Fibroblast of upper back skin (primary cell): ENCODE data around the gene UNC5A.
A peak's percentile ranks its signal among the peaks of the same experiment; 100 is the strongest.

Source experiments
- DNase-seq: peaks from one replicate; pipeline ENCODE4 v3.0.0-alpha.2; 2013

The UNC5A gene

DNA sequence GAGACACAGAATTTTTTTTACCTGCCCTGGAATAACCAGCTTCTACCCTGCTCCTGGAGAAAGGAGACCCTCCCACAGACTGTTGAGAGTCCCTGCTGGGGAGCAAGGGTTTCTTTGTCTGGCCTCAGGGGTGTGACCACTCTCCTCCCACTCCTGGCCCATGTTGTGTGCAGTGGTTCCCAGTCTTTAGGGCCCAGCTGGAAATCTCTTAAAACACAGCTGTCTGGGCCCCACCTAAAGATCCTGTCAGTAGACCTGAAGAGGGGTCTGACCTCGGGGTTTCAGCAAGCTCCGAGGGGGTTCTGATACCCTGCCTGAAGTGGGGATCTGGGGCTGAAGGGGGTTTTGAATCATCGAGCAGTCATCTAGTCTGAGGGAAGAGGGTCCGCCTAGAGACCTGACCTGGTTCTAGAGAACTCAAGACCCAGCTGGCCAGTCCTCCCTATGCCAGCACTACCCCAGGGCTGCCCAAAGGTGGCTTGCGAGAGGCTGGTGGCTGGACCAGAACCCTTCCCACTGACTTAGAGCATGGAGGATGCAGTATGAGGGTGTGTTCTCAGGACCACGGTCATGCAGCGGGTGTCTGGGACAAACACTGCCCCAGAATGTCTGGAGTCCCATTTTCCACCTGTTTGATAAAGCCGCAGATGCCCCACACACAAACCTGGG, 8.1 kb upstream of the UNC5A start:
- DNase-seq: no peak

GRCh38 chr5:176803068-176803942, 7.1 kb upstream of the UNC5A start:
- no peak for DNase-seq

- DNase-seq: peak; percentile 17
Observed at GRCh38 chr5:176803943-176804498, 6.3 kb upstream of the UNC5A start.

DNA sequence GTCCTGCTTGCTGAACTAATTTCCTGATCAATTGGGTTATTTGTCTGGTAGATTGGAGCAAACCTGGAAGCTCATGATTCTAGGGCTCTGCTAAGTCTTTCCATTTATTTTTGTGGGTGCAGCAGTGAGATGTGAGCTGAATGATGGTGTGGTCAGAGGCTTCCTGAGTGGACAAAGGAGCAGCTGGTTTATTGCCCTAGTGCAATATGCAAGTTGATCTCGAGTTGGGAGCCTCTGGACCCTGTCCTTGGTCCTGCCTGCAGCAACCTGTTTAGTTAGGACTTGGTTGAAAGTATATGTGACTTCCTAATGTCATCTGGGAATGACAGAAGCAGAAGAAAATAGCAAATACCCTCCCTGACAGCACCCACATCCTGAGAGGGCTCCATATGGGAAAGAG, 4.2 kb upstream of the UNC5A start:
- no peak for DNase-seq

DNA sequence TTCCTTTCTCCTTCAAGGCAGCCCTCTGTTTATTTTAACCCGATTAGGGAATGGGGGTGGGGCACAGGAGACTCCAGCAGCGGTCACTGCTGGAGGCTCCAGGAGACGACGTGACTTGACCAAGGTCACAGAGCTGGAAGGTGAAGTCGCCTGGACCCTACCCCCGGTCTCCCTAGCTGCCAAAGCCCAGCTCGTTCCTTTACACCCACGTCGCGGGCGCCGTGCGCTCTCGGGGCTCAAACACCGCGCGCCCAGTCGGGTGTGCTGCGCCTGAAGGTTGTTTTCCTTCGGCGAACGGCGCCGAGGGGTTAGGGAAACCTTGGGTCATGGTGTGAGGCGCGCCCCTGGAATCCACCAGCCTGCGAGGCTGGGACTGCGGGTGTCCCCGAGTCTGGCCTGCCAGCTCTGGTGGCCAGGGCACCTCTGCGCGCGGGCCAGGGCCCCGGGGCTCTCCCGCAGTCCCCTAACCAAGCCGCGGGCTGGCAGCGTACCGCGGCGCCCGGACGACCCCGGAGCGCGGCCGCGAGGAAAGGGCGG, 747 bp upstream of the UNC5A start:
- DNase-seq: no peak

GRCh38 chr5:176810687-176811501, 535 bp downstream of the UNC5A start:
- no peak for DNase-seq

GRCh38 chr5:176812269-176813259, 2.2 kb downstream of the UNC5A start:
- DNase-seq: no peak

DNA sequence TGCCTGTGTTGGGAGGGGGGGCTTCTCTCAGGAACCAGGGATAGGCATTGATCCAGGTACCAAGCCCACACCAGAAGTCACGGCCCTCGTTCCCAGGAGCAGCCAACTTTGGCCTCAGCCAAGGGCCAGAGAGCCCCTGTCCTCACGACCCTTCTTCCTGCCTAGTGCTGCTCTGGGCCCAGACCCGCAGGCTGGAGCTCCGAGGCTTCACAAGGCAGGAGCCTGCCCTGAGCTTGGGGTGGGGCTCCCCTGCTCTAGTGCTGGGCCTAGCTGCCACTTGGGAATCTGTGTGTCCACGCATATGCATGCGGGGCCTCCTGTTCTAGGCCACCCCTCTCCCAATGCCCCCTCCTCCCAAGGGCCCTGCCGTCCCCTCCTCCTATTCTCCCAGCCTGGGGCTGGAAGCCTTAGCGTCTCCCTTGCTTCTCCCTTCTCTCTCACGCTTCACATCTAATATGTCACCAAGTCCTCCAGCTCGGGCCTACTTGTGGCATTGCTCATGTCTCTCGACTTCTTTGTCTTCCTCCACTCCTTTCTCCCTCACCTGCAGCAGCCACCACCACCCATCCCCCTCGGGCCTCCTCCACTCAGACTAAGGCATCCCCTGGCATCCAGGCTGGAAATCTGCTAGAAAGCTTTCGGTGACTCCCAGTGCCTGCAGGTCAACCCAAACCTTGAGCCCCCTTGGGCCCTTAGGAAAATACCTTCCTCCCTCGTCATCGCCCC, 3.4 kb downstream of the UNC5A start:
- no peak for DNase-seq

- no peak for DNase-seq
Observed at GRCh38 chr5:176814313-176814685, 3.9 kb downstream of the UNC5A start.

GRCh38 chr5:176814836-176815438, 4.6 kb downstream of the UNC5A start:
- DNase-seq: no peak

DNA sequence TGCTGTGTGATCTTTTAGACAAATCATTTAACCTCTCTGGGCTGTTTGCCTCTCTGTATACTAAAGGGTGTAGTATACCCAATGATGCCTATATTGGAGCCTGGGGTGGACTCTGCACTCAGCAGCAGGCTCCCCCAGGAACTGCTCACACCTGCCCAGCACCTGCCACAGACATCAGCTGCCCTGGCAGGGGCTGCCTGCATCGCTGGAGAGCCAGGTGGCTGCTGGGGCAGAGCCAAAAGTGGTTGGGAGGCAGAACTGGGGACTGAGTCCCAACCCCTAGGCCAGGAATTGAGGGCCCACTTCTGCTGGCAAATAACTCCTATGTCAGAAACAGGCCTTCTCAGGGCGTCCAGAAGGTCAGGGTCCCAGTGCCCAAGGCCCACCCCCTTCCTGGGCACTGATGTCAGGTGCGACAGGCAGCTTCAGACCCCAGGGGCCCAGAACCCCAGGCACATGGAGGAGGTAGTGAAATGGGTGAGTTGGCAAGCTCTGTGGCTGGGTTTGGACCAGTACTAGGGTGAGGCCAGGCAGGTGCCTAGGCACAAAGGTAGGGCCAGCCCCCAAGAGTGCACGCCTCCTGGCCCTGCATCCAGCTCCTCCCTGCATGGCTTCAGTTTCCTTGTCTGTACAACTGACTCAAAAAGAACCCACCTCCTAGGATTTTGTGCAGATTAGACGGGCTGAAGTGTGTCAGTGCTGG, 5.8 kb downstream of the UNC5A start:
- no peak for DNase-seq

- DNase-seq: no peak
Observed at GRCh38 chr5:176816791-176817347, 6.5 kb downstream of the UNC5A start.

GRCh38 chr5:176817369-176817840, 7.0 kb downstream of the UNC5A start:
- DNase-seq: no peak

DNA sequence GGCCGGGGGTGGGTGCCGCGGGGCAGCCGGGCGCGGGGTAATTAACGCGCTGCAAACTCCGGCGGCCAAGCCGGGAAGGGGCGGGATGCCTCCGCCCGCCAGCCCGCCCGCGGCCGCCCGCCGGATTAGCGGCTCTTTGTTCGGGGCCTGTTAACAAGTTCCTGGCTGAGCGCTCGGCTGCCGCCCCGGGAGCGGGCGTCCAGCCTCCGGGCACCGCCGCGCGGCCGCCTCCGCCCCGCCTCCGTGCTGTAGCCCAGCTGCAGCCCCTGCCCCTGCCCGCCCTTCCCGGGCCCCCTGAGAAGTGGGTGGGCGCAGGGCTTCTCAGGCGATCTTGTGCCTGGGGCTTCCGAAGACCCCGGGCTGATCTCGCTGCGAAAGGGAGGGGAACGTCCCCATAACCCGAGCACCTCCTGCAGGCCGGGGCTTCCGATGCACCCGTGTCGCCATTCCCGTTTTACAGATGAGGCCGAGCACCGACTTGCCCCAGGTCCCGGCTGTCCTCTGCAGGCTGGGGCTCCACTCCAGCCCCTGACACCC, 7.5 kb downstream of the UNC5A start:
- DNase-seq: no peak

- DNase-seq: no peak
Observed at GRCh38 chr5:176818391-176819098, 8.2 kb downstream of the UNC5A start.

- DNase-seq: no peak
Observed at GRCh38 chr5:176819476-176819875, 9.1 kb downstream of the UNC5A start.

- no peak for DNase-seq
Observed at GRCh38 chr5:176820937-176821336, 10.6 kb downstream of the UNC5A start.

GRCh38 chr5:176821441-176821840, 11.1 kb downstream of the UNC5A start:
- no peak for DNase-seq
